Right lobe of liver (tissue), 6 donors: ENCODE measurements around the gene ANP32E. TPM values are rescaled to one million over a fixed set of nuclear protein-coding genes. Genes with fewer than 3 reads are reported as not detected.
A peak's percentile ranks its signal among the peaks of the same experiment; 100 is the strongest.

Experiments
- ATAC-seq, 4 donors: fragments of 200-7000 bp; cut with Tn5 transposase; one replicate each; pipeline ENCODE4 v1.9.1; 2020; ENCODE audit warnings: mild to moderate bottlenecking in 4 of 4, moderate library complexity in 4 of 4
- DNase-seq, 3 donors: peaks; one replicate each; pipeline ENCODE4 v3.0.0-alpha.2; 2020
- H3K27ac ChIP-seq, 3 donors: fragments of 200-600 bp; one replicate each; pipeline ENCODE4 v1.8.0; 2022
- H3K27me3 ChIP-seq, 2 donors: fragments of 200-600 bp; one replicate each; pipeline ENCODE4 v1.8.0; 2022
- H3K36me3 ChIP-seq, 4 donors: fragments of 200-600 bp; sonication (generic) in 1 of 4; one replicate each; pipeline versions ENCODE4 v1.5.1 to v1.8.0; 2017 to 2022; ENCODE audit warnings: control low read depth in 1 of 4
- H3K4me1 ChIP-seq, 4 donors: fragments of 200-600 bp; sonication (generic) in 1 of 4; one replicate each; pipeline versions ENCODE4 v1.5.1 to v1.8.0; 2017 to 2022; ENCODE audit warnings: control low read depth in 1 of 4
- H3K4me3 ChIP-seq, 3 donors: fragments of 200-600 bp; one replicate each; pipeline ENCODE4 v1.8.0; 2022
- H3K9me3 ChIP-seq, 4 donors: fragments of 200-600 bp; sonication (generic) in 1 of 4; one replicate each; pipeline versions ENCODE4 v1.5.1 to v1.8.0; 2017 to 2022; ENCODE audit warnings: control low read depth in 1 of 4
- CTCF ChIP-seq, 4 donors: fragments of 200-600 bp in 3 of 4; fragments of 450-650 bp in 1 of 4; IDR thresholded peaks; one replicate each; pipeline versions ENCODE4 v1.5.1 to v1.8.0; 2016 to 2022; ENCODE audit warnings: antibody characterized with exemption in 4 of 4, mild to moderate bottlenecking in 2 of 4
- POLR2A ChIP-seq: fragments of 450-650 bp; IDR thresholded peaks from one replicate; pipeline ENCODE4 v1.6.1; 2017; ENCODE audit warnings: antibody characterized with exemption, mild to moderate bottlenecking
- WGBS: methylation state at CpG from one replicate; pipeline ENCODE4 v1.1.6; 2018; ENCODE audit warnings: low coverage, low lambda C conversion rate; ENCODE audit not compliant: insufficient coverage; ENCODE audit errors: missing lambda C conversion rate; 5-methylcytosine and 5-hydroxymethylcytosine counted together
- intact Hi-C, 2 donors: fragments of 100-400 bp; cut with DNase I; formaldehyde crosslinking; loops; one replicate each; pipeline versions ENCODE4 v1.11.2 to v1.14.1; 2022
- total RNA-seq, 6 experiments: library from RNA; depleted of rRNA in 2 of 6; stranded (reverse); fragments of >200 nt in 2 of 6; fragmentation: NEBNext Ultra II Directional in 3 of 6; extraction: Animal tissue kit (Norgen Biotek cat#: 25700) in 3 of 6; gene quantifications; one replicate each; pipeline versions ENCODE4 v1.1.0 to v1.2.4, GENCODE V29; 2016 to 2023
- donor health status: DM: no; HTN: yes; CAD: no.
- donor health status: DM: no; HTN: no; CAD: no.
- donor health status: DM: no; HTN: no; CAD: no.
- donor health status: DM: no; HTN: yes; CAD: no.
- donor health status: DM: no; HTN: yes; CAD: no.

ANP32E gene
- total RNA-seq, 6 experiments from 2014 or later: 9.3 to 16.3 (median 11.0) TPM

DNA sequence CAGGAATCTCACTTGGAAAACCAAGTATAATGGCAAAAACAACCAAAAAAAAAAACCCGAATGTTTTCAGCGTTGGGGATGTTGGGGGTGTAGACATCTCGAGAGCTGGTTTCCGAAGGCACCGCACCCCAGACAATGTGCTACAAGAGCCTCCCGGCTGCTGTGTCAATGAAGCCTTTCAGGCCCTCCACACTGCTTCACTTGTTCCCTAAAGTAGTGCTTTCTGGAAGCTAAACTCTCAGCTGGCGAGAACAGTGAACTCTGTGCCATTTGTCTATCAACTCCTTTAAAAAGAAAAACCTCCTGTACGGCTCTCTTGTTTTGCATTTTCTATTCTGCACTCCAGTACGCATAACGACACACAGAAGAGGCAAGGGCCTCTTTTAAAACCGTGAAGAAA, 53.7 kb downstream of the ANP32E start:
- no peak overlapping the region for H3K4me3 ChIP-seq
- H3K27ac ChIP-seq: no peak overlapping the region
- TF ChIP-seq CTCF (IDR thresholded peaks at IDR 0.05) (no peak), POLR2A (no peak)
- ATAC-seq (no peak), DNase-seq (no peak)
- WGBS: 81% methylated on average over 8 of the region's 11 CpGs
- H3K4me1 ChIP-seq: no peaks in the 10 kb centered on the region
- H3K27me3 ChIP-seq: no peaks in the 10 kb centered on the region
- intact Hi-C loops: no loop called here
- H3K9me3 ChIP-seq: no peaks in the 10 kb centered on the region
- no peaks in the 10 kb centered on the region for H3K36me3 ChIP-seq

- TF ChIP-seq POLR2A: no peak
- TF ChIP-seq CTCF (IDR thresholded peaks at IDR 0.05): no peak
- DNase-seq (no peak), ATAC-seq (no peak)
- H3K4me1 ChIP-seq: no peaks in the 10 kb centered on the region
- H3K4me3 ChIP-seq: no peak overlapping the region
- intact Hi-C loops: no loop called here
- no peaks in the 10 kb centered on the region for H3K36me3 ChIP-seq
- no peak overlapping the region for H3K27ac ChIP-seq
- WGBS: 60% methylated on average over 5 of the region's 5 CpGs
- no peaks in the 10 kb centered on the region for H3K9me3 ChIP-seq
- H3K27me3 ChIP-seq: no peaks in the 10 kb centered on the region
Observed at GRCh38 chr1:150180474-150180873, 55.4 kb downstream of the ANP32E start.

DNA sequence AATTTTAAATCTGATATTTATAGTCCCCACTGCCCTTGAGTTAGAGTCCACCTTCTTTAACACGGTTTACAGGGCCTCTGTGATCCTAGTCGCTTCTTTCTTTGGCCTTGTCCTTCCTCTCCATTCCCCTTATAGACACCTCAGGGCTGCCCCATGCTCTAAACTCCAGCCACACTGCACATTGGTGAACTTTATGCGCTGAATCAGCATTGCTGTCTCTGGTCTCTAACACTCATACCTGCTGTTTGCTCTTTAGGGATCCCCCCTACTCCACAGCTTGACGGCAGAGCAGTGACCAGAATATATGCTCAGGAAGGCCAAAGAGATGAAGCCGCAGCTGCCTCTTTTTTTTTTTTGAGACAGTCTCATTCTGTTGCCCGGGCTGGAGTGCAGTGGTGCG, 56.0 kb downstream of the ANP32E start:
- ATAC-seq (no peak), DNase-seq (no peak)
- intact Hi-C loops: no loop called here
- H3K4me3 ChIP-seq: no peak overlapping the region
- WGBS: 86% methylated on average over 7 of the region's 7 CpGs
- TF ChIP-seq CTCF (IDR thresholded peaks at IDR 0.05) (no peak), POLR2A (no peak)
- H3K36me3 ChIP-seq: no peaks in the 10 kb centered on the region
- no peaks in the 10 kb centered on the region for H3K4me1 ChIP-seq
- no peak overlapping the region for H3K27ac ChIP-seq
- H3K9me3 ChIP-seq: no peaks in the 10 kb centered on the region
- H3K27me3 ChIP-seq: no peaks in the 10 kb centered on the region

GRCh38 chr1:150178548-150178947, 57.4 kb downstream of the ANP32E start:
- Histone ChIP-seq H3K9me3 (no peaks in the 10 kb centered on the region), H3K27me3 (no peaks in the 10 kb centered on the region), H3K36me3 (no peaks in the 10 kb centered on the region), H3K27ac (no peak overlapping the region), H3K4me1 (no peaks in the 10 kb centered on the region), H3K4me3 (no peak overlapping the region)
- intact Hi-C loops: no loop called here
- ATAC-seq (peak in 2 of 4 donors; percentile 30 to 32), DNase-seq (no peak)
- TF ChIP-seq CTCF (IDR thresholded peaks at IDR 0.05) (no peak), POLR2A (no peak)

DNA sequence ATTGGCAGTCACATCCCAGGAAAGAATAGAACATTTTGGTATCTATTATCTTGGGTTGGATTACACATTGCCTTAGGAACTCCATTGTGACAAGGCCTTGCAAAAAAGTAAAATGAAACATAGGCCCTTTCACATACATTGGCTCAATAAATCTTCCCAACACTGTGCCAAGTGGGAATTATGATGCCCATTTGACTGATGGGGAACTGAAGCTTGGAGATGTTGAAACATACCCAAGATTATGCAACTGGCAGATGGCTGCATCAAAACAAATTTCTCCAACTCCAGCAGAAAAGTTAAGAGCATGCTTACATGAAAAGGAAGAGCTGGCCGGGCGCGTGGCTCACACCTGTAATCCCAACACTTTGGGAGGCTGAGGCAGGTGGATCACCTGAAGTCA, 59.3 kb downstream of the ANP32E start:
- no peaks in the 10 kb centered on the region for H3K27me3 ChIP-seq
- H3K9me3 ChIP-seq: no peaks in the 10 kb centered on the region
- H3K27ac ChIP-seq: no peak overlapping the region
- 60% methylated on average over 1 of the region's 3 CpGs for WGBS
- ATAC-seq (no peak), DNase-seq (no peak)
- TF ChIP-seq POLR2A (no peak), CTCF (IDR thresholded peaks at IDR 0.05) (no peak)
- H3K36me3 ChIP-seq: no peaks in the 10 kb centered on the region
- intact Hi-C loops: no loop called here
- H3K4me1 ChIP-seq: peaks cover 0 to 5% (median 0%) of the 10 kb centered on the region in 4 donors
- H3K4me3 ChIP-seq: no peak overlapping the region
